HG02884 (cell line): ENCODE measurements around the gene NOTUM.

ENCODE experiments used
- ATAC-seq: cut with Tn5 transposase; IDR thresholded peaks from one replicate; pipeline ENCODE4 v1.9.1; 2021; ENCODE audit warnings: mild to moderate bottlenecking, moderate library complexity; ENCODE audit not compliant: unreplicated experiment

Gene NOTUM

GRCh38 chr17:81940538-81941483, 20.2 kb downstream of the NOTUM start:
- no peak for ATAC-seq

GRCh38 chr17:81939881-81940385, 21.1 kb downstream of the NOTUM start:
- ATAC-seq, result no peak

GRCh38 chr17:81939218-81939617, 21.8 kb downstream of the NOTUM start:
- no peak for ATAC-seq

- no peak for ATAC-seq
Observed at GRCh38 chr17:81935709-81936084, 25.3 kb downstream of the NOTUM start.

- no peak for ATAC-seq
Observed at GRCh38 chr17:81934850-81935708, 25.9 kb downstream of the NOTUM start.

GRCh38 chr17:81934098-81934757, 26.8 kb downstream of the NOTUM start:
- no peak for ATAC-seq

GRCh38 chr17:81933178-81933699, 27.7 kb downstream of the NOTUM start:
- no peak for ATAC-seq

GRCh38 chr17:81932333-81932983, 28.5 kb downstream of the NOTUM start:
- no peak for ATAC-seq

GRCh38 chr17:81931557-81932332, 29.2 kb downstream of the NOTUM start:
- ATAC-seq, result no peak

GRCh38 chr17:81931189-81931556, 29.8 kb downstream of the NOTUM start:
- ATAC-seq, result no peak

- ATAC-seq, result no peak
Observed at GRCh38 chr17:81930142-81931125, 30.6 kb downstream of the NOTUM start.

- no peak for ATAC-seq
Observed at GRCh38 chr17:81929253-81930141, 31.5 kb downstream of the NOTUM start.

- no peak for ATAC-seq
Observed at GRCh38 chr17:81928544-81929252, 32.3 kb downstream of the NOTUM start.

GRCh38 chr17:81927653-81928543, 33.1 kb downstream of the NOTUM start, which contains the start of gene MAFG:
TSS of gene MAFG (minus strand) at chr17:81927735. CDS start at chr17:81923185, 4,550 bp downstream.
- ATAC-seq, result peak; percentile 60

- ATAC-seq, result peak; percentile 8
Observed at GRCh38 chr17:81927152-81927652, 33.8 kb downstream of the NOTUM start.
